GM12878 (cell line): ENCODE results near the gene MED6. TPM values are rescaled to one million over a fixed set of nuclear protein-coding genes. Genes with fewer than 3 reads are reported as not detected.

Source experiments
- BACH1 ChIP-seq: fragments of 450-650 bp; IDR thresholded peaks from 2 replicates; pipeline ENCODE4 v1.6.1; 2017; ENCODE audit warnings: mild to moderate bottlenecking, borderline replicate concordance
- BCL11A ChIP-seq: IDR thresholded peaks from 2 replicates; pipeline ENCODE4 v1.6.1; 2011; ENCODE audit warnings: low read depth, low read length
- BHLHE40 ChIP-seq, 2 experiments: fragments of 450-650 bp in 1 of 2; IDR thresholded peaks; 2 replicates each; pipeline ENCODE4 v1.6.1; 2011 to 2017; ENCODE audit warnings: low read depth in 2 of 2, borderline replicate concordance in 1 of 2, improper control_type of control experiment in 1 of 2, low read length in 1 of 2, mild to moderate bottlenecking in 1 of 2
- EED ChIP-seq: sonication (generic); IDR thresholded peaks from 2 replicates; pipeline ENCODE4 v1.6.1; 2016; ENCODE audit warnings: antibody characterized with exemption, low read depth
- ELK1 ChIP-seq: IDR thresholded peaks from 2 replicates; pipeline ENCODE4 v1.6.1; 2012; ENCODE audit warnings: low read depth, low read length, improper control_type of control experiment
- EZH2 ChIP-seq: IDR thresholded peaks from 2 replicates; pipeline ENCODE4 v1.6.1; 2012; ENCODE audit warnings: low read depth, mild to moderate bottlenecking, control low read depth, inconsistent platforms, low read length, borderline replicate concordance; ENCODE audit not compliant: control insufficient read depth
- FOXM1 ChIP-seq: IDR thresholded peaks from 2 replicates; pipeline ENCODE4 v1.6.1; 2012; ENCODE audit warnings: low read depth, mild to moderate bottlenecking, inconsistent platforms, low read length, moderate library complexity
- GABPA ChIP-seq: IDR thresholded peaks from 2 replicates; pipeline ENCODE4 v1.6.1; 2014; ENCODE audit warnings: antibody characterized with exemption, low read depth, mild to moderate bottlenecking, inconsistent platforms
- IKZF2 ChIP-seq, 2 experiments: fragments of 450-650 bp; IDR thresholded peaks; 2 replicates each; pipeline ENCODE4 v1.6.1; 2017; ENCODE audit warnings: mild to moderate bottlenecking in 2 of 2, moderate library complexity in 2 of 2
- JUNB ChIP-seq: IDR thresholded peaks from 2 replicates; pipeline ENCODE4 v1.6.1; 2016; ENCODE audit warnings: antibody characterized with exemption, mild to moderate bottlenecking
- MLLT1 ChIP-seq: fragments of 450-650 bp; IDR thresholded peaks from 2 replicates; pipeline ENCODE4 v1.6.1; 2016; ENCODE audit warnings: mild to moderate bottlenecking
- NBN ChIP-seq: fragments of 450-650 bp; IDR thresholded peaks from 2 replicates; pipeline ENCODE4 v1.6.1; 2016
- NKRF ChIP-seq: fragments of 450-650 bp; conservative IDR thresholded peaks from 2 replicates; pipeline ENCODE4 v1.6.1; 2017; ENCODE audit warnings: mild to moderate bottlenecking, moderate library complexity
- NRF1 ChIP-seq: conservative IDR thresholded peaks from 2 replicates; pipeline ENCODE4 v1.6.1; 2011; ENCODE audit warnings: mild to moderate bottlenecking, low read depth, low read length, improper control_type of control experiment
- PAX5 ChIP-seq: IDR thresholded peaks from 2 replicates; pipeline ENCODE4 v1.6.1; 2011; ENCODE audit warnings: low read depth, low read length, borderline replicate concordance
- RAD51 ChIP-seq: fragments of 450-650 bp; IDR thresholded peaks from 2 replicates; pipeline ENCODE4 v1.6.1; 2016; ENCODE audit warnings: moderate library complexity, mild to moderate bottlenecking, inconsistent platforms
- SUPT20H ChIP-seq: IDR thresholded peaks from 2 replicates; pipeline ENCODE4 v1.6.1; 2011; ENCODE audit warnings: low read depth, mild to moderate bottlenecking, low read length, moderate library complexity, borderline replicate concordance; ENCODE audit not compliant: control insufficient read depth
- SUZ12 ChIP-seq: fragments of 200-600 bp; sonication (generic); IDR thresholded peaks from one replicate; pipeline ENCODE4 v1.6.1; 2018; ENCODE audit warnings: antibody characterized with exemption, mild to moderate bottlenecking; ENCODE audit not compliant: unreplicated experiment
- ZBTB33 ChIP-seq: fragments of 450-650 bp; IDR thresholded peaks from 2 replicates; pipeline ENCODE4 v1.6.1; 2017; ENCODE audit warnings: mild to moderate bottlenecking
- ZNF384 ChIP-seq: IDR thresholded peaks from 2 replicates; pipeline ENCODE4 v1.6.1; 2012; ENCODE audit warnings: low read depth, mild to moderate bottlenecking, low read length, improper control_type of control experiment, borderline replicate concordance
- ZNF622 ChIP-seq: fragments of 450-650 bp; IDR thresholded peaks from 2 replicates; pipeline ENCODE4 v1.6.1; 2017; ENCODE audit warnings: mild to moderate bottlenecking, inconsistent platforms
- ZZZ3 ChIP-seq: IDR thresholded peaks from 2 replicates; pipeline ENCODE4 v1.6.1; 2011; ENCODE audit warnings: low read depth; ENCODE audit not compliant: control insufficient read depth, insufficient read length
- polyA plus RNA-seq, 11 experiments: library from polyadenylated mRNA; depleted of rRNA in 4 of 11; unstranded in 6 of 11; stranded (reverse) in 5 of 11; fragments of >200 nt; fragmentation: Nextera tagmentation in 4 of 11; fragmentation: Illumina TruSeq in 1 of 11; extraction: Ambion mirVana in 4 of 11; extraction: Trizol in 1 of 11; gene quantifications; 1 replicate in 1 of 11; 2 replicates in 10 of 11; pipeline versions ENCODE4 v1.2.1 to v1.2.3, GENCODE V29; 2011 to 2016; ENCODE audit warnings: inconsistent platforms in 2 of 11, missing spikeins in 2 of 11, low read depth in 1 of 11
- total RNA-seq, 4 experiments: library from RNA; depleted of rRNA in 3 of 4; stranded (reverse); fragments of >200 nt in 3 of 4; fragmentation: Illumina TruSeq in 1 of 4; extraction: Trizol in 1 of 4; gene quantifications; 2 replicates each; pipeline versions ENCODE4 v1.2.1 to v1.2.3, GENCODE V29; 2013 to 2021

The MED6 gene
- total and polyA plus RNA-seq, 10 of the 15 experiments (the other 5 are each of a cell fraction or from before 2014, with no cell fraction given) = 29.2 to 74.9 (median 46.2) TPM

GRCh38 chr14:70600382-70601157 is at the start of gene MED6 (continued):
- TF ChIP-seq FOXM1 (no peak), NRF1 (peak; percentile 54), NBN (peak; percentile 93), ZNF384 (peak; percentile 42; the same call in 1 of the 2 replicates), GABPA (peak; percentile 97), NKRF (no peak), BHLHE40 (IDR thresholded peaks at IDR 0.05; ENCODE audit: borderline replicate concordance in 1 of 2, low read depth in 2 of 2, low read length in 1 of 2) (no peak), ZNF622 (no peak), PAX5 (no peak), SUZ12 (no peak), ZZZ3 (no peak), ZBTB33 (no peak), MLLT1 (peak; percentile 74), EZH2 (no peak), EED (no peak), IKZF2 (IDR thresholded peaks at IDR 0.05) (no peak), BCL11A (no peak), RAD51 (no peak), SUPT20H (no peak), ELK1 (peak; percentile 53; the same call in 1 of the 2 replicates), BACH1 (no peak), JUNB (no peak)
